GM12874 (cell line): ENCODE data around the gene PDGFC.

Experiments used
- CTCF ChIP-seq: IDR thresholded peaks from 2 replicates; pipeline ENCODE4 v1.5.1; 2011; ENCODE audit warnings: low read depth, mild to moderate bottlenecking, control low read depth, low read length, moderate library complexity; ENCODE audit not compliant: insufficient read depth

PDGFC gene

GRCh38 chr4:156884183-156884582, 87.4 kb downstream of the PDGFC start:
- TF ChIP-seq CTCF = no peak

DNA sequence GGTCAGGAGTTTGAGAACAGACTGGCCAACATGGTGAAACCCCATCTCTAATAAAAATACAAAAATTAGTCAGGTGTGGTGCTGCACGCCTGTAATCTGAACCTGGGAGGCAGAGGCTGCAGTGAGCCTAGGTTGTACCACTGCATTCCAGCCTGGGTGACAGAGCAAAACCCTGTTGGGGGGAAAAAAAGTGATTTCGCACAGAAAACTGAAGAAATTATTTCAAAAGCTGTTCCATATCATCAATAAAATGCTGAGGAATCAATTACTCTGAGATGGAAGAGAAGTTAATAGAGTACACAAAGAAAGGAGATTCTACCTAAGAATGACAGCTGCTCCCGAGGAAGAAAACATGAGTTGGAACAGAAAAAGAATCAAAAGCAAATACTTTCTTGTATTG, 95.9 kb downstream of the PDGFC start:
- TF ChIP-seq CTCF = no peak

DNA sequence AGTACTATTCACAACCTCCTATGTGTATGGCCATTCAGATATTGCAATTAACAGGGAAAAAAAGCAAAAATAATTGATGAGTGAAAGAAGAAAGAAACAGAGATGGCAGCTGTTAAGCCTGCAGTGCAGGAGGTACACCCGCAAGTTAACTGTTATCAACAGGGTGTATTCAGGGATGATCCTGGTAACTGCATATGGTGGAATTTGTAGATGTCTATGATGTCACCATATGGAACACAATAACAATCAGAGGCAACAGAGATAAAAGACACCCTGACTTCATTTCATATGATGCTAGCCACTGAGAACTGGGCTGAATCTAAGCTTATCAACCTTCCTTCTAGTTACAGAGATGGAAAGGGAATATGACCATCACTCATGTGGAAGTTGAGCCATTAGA, 96.5 kb downstream of the PDGFC start:
- no peak for TF ChIP-seq CTCF

GRCh38 chr4:156873799-156874198, 97.8 kb downstream of the PDGFC start:
- no peak for TF ChIP-seq CTCF

DNA sequence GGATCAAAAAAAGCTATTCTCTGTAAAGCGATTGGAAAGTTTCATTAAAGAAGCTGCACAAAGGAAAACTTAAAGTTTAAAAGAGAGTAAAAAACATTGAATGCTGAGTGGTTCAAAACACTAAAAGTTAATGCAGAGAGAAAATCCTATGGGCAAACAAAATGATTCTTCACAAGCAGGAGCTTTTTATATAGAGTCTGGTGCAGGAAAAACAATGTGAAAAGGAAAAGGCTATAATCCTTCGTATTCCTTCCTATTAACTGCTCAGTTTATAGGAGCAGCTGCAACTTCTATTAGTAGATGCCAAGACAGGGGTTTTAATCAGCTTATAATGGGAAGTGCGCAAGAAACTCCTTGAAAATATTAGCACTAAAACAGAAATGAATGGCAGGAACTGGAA, 100.7 kb downstream of the PDGFC start:
- no peak for TF ChIP-seq CTCF

DNA sequence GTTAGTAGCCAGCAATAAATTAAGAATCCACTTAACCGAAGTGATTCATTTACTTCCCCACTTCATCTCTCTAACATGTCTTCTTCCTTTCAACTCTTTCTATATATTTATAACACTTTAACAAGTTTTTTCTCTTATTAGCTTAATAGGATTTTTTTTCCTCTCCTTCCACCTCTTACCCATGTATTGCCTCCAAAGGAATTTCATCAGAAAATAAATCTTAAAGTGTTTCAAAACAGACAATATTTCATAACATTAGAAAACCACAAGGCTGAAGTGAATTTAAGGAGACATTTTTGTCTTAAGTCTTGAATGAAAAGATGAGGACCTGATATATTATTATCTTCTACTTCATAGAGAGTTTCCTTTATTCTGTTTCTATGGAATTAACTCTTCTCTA, 101.5 kb downstream of the PDGFC start:
- TF ChIP-seq CTCF = no peak

DNA sequence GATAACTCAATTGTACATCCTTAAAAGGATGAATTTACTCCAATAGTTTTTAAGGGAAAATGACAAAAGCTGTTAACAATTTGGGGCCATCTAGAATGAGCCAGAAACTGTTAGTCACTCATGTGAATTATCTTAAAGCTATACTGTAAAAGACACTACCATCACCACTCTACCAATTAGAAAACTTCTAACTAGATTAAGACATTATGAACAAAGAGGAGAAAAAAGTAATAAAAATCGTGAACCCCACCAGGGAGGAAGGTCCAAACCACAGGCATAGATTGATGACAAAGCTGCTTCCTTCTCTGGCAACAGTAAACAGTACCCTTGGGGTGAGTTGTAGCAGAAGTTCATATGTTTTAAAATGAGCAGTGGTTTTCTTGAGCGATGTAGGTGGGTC, 106.1 kb downstream of the PDGFC start:
- no peak for TF ChIP-seq CTCF

DNA sequence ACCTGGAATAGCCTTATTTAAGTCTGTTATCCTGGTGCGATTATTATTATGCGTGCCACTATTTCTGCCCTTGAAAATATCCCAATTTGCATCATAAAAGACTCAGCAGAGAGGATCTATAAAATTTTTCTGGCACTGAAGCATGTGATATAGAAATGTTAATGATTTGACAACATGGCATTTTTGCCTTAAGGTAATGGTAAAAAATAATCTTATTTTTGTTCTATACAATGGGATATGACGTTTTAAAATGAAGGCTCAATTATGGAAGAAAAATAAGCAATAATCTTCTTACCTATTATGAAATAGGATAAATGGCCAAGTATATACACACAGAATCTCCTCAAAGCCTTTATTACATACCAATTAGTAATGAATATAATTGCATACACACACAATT, 113.5 kb downstream of the PDGFC start:
- TF ChIP-seq CTCF = no peak
